K562 (cell line): ENCODE measurements around the gene MET. TPM values are rescaled to one million over a fixed set of nuclear protein-coding genes. Genes with fewer than 3 reads are reported as not detected.

Experiments used
- ATAC-seq: fragments of 200-7000 bp; cut with Tn5 transposase; 3 replicates; pipeline ENCODE4 v1.9.1; 2020; ENCODE audit warnings: moderate library complexity
- BruUV-seq: library from RNA; stranded (reverse); fragments of 400-500 nt; replicated peaks from 2 replicates; lab custom pipeline; 2021; lab: Mats Ljungman, UMichigan
- CTCF ChIA-PET: fragments of 300-600 bp; formaldehyde crosslinking; extraction: SDS; loops from one replicate; lab custom pipeline; 2021; ENCODE audit warnings: low intra/inter-chr PET ratio; lab: Yijun Ruan, JAX
- POLR2A ChIA-PET: fragments of 300-600, 350-650 bp; sonication (Branson Sonifier 250); formaldehyde crosslinking; extraction: SDS; loops from one replicate; lab custom pipeline; 2021; ENCODE audit warnings: antibody characterized with exemption, inconsistent platforms; lab: Yijun Ruan, JAX
- DNase-seq, 4 experiments: peaks; one replicate each; pipeline versions ENCODE4 v3.0.0 to v3.0.0-alpha.2; 2011 to 2018; ENCODE audit warnings: low spot score in 3 of 4, mixed read lengths in 3 of 4; ENCODE audit errors: extremely low read depth in 1 of 4
- FAIRE-seq: peaks from 2 replicates; lab custom pipeline; 2011; peaks lifted over from hg19 to GRCh38; lab: Jason Lieb, UNC
- H2AFZ ChIP-seq: 2 replicates; pipeline ENCODE4 v1.6.0; 2011; ENCODE audit warnings: low read depth, low read length, control low read depth, inconsistent platforms
- H3K27ac ChIP-seq: fragments of 200-600 bp; 3 replicates; pipeline ENCODE4 v1.8.0; 2011; ENCODE audit warnings: low read depth, mild to moderate bottlenecking, control low read depth, inconsistent platforms, low read length, moderate library complexity, mixed read lengths; ENCODE audit errors: extremely low read depth
- H3K27me3 ChIP-seq, 2 experiments: fragments of 300-600 bp in 1 of 2; 2 replicates in 1 of 2; 3 replicates in 1 of 2; pipeline versions ENCODE4 v1.6.0 to v1.8.0; 2011; ENCODE audit warnings: inconsistent platforms in 2 of 2, low read length in 2 of 2, mild to moderate bottlenecking in 1 of 2, mixed read lengths in 1 of 2, moderate library complexity in 1 of 2; ENCODE audit not compliant: control insufficient read depth in 2 of 2, insufficient read depth in 2 of 2
- H3K36me3 ChIP-seq: fragments of 300-600 bp; 3 replicates; pipeline ENCODE4 v1.8.0; 2011; ENCODE audit warnings: mild to moderate bottlenecking, low read length, inconsistent platforms; ENCODE audit not compliant: control insufficient read depth, insufficient read depth
- H3K4me1 ChIP-seq, 2 experiments: fragments of 200-600 bp in 1 of 2; replicated peaks in 1 of 2; 2 replicates in 1 of 2; 3 replicates in 1 of 2; pipeline versions ENCODE4 v1.5.1 to v1.8.0; 2011; ENCODE audit warnings: inconsistent platforms in 2 of 2, low read length in 2 of 2, mild to moderate bottlenecking in 1 of 2, mixed read lengths in 1 of 2, moderate library complexity in 1 of 2; ENCODE audit not compliant: control insufficient read depth in 2 of 2, insufficient read depth in 2 of 2
- H3K4me2 ChIP-seq: 2 replicates; pipeline ENCODE4 v1.6.1; 2011; ENCODE audit warnings: low read length, control low read depth, inconsistent platforms, mixed read lengths; ENCODE audit not compliant: insufficient read depth
- H3K4me3 ChIP-seq: fragments of 200-600 bp; sonication (generic), shearing (Covaris generic); 2 replicates; pipeline ENCODE4 v1.5.1; 2016; ENCODE audit warnings: control low read depth, inconsistent platforms
- H3K79me2 ChIP-seq: fragments of 200-600 bp; 3 replicates; pipeline ENCODE4 v1.8.0; 2011; ENCODE audit warnings: low read length, inconsistent platforms; ENCODE audit not compliant: control insufficient read depth, insufficient read depth
- H3K9ac ChIP-seq, 2 experiments: 2 replicates each; pipeline versions ENCODE4 v1.6.0 to v1.6.1; 2011; ENCODE audit warnings: low read depth in 2 of 2, low read length in 2 of 2, control low read depth in 1 of 2, inconsistent platforms in 1 of 2, mild to moderate bottlenecking in 1 of 2, mixed read lengths in 1 of 2; ENCODE audit not compliant: insufficient read depth in 1 of 2
- H3K9me1 ChIP-seq: one replicate; pipeline ENCODE4 v1.6.0; 2011; ENCODE audit warnings: inconsistent platforms, mild to moderate bottlenecking, low read length, moderate library complexity; ENCODE audit not compliant: control insufficient read depth, insufficient read depth
- H3K9me3 ChIP-seq: replicated peaks from 2 replicates; pipeline ENCODE4 v1.5.1; 2011; ENCODE audit warnings: low read depth, low read length, inconsistent platforms; ENCODE audit not compliant: control insufficient read depth, insufficient read depth
- H4K20me1 ChIP-seq: replicated peaks from 2 replicates; pipeline ENCODE4 v1.6.1; 2011; ENCODE audit warnings: low read length, inconsistent platforms, mixed read lengths; ENCODE audit not compliant: control insufficient read depth, insufficient read depth
- ATF3 ChIP-seq, 2 experiments: fragments of 450-650 bp in 1 of 2; sonication (generic) in 1 of 2; formaldehyde crosslinking in 1 of 2; IDR thresholded peaks in 1 of 2; conservative IDR thresholded peaks in 1 of 2; 2 replicates each; pipeline versions ENCODE4 v1.6.1 to v1.8.1; 2016 to 2023; ENCODE audit warnings: mild to moderate bottlenecking in 2 of 2, moderate library complexity in 2 of 2, inconsistent platforms in 1 of 2, missing genetic modification reagents in 1 of 2
- CEBPB ChIP-seq: fragments of 450-650 bp; IDR thresholded peaks from 2 replicates; pipeline ENCODE4 v1.6.1; 2016; ENCODE audit warnings: missing genetic modification characterization, missing compliant biosample characterization
- CEBPG ChIP-seq, 3 experiments: fragments of 200-800 bp in 1 of 3; sonication (Bioruptor generic) in 1 of 3; sonication (generic) in 1 of 3; formaldehyde crosslinking in 1 of 3; IDR thresholded peaks in 2 of 3; conservative IDR thresholded peaks in 1 of 3; 2 replicates each; pipeline versions ENCODE4 v1.6.1 to v1.8.0; 2016 to 2022; ENCODE audit warnings: missing compliant biosample characterization in 2 of 3, missing genetic modification characterization in 2 of 3, mild to moderate bottlenecking in 1 of 3, missing genetic modification reagents in 1 of 3
- KHSRP ChIP-seq: fragments of 450-650 bp; IDR thresholded peaks from 2 replicates; pipeline ENCODE4 v1.6.1; 2017
- MGA ChIP-seq: fragments of 450-650 bp; IDR thresholded peaks from 2 replicates; pipeline ENCODE4 v1.6.1; 2016; ENCODE audit warnings: mild to moderate bottlenecking, moderate library complexity
- PCBP1 ChIP-seq: fragments of 200-400 bp; formaldehyde crosslinking; IDR thresholded peaks from 2 replicates; pipeline ENCODE4 v1.6.1; 2018; ENCODE audit warnings: mild to moderate bottlenecking, low read depth, low read length; ENCODE audit not compliant: poor library complexity, severe bottlenecking
- WGBS: fragments of 100-300 bp; shearing (Covaris generic); methylation state at CpG from one replicate; pipeline ENCODE4 v1.1.6; 2016; ENCODE audit warnings: low coverage, mixed read lengths; ENCODE audit not compliant: insufficient coverage; ENCODE audit errors: missing lambda C conversion rate; 5-methylcytosine and 5-hydroxymethylcytosine counted together
- in situ Hi-C: fragments of 300-500 bp; cut with MboI; formaldehyde crosslinking; loops from 4 replicates; pipeline ENCODE4 v1.15.0; 2018; ENCODE audit warnings: inconsistent platforms, mixed read lengths
- intact Hi-C: fragments of 100-400 bp; cut with micrococcal nuclease; formaldehyde crosslinking; loops from 2 replicates; pipeline ENCODE4 v1.14.2; 2022
- polyA plus RNA-seq, 8 experiments: library from polyadenylated mRNA; depleted of rRNA in 4 of 8; stranded (reverse) in 5 of 8; unstranded in 3 of 8; fragments of >200 nt; fragmentation: Nextera tagmentation in 2 of 8; fragmentation: Illumina TruSeq in 1 of 8; extraction: Ambion mirVana in 2 of 8; extraction: Trizol in 1 of 8; gene quantifications; 2 replicates each; pipeline versions ENCODE4 v1.2.1 to v1.2.3, GENCODE V29; 2011 to 2014; ENCODE audit warnings: inconsistent platforms in 1 of 8, missing spikeins in 1 of 8
- total RNA-seq, 7 experiments: library from RNA; depleted of rRNA in 6 of 7; stranded (reverse); fragments of >200 nt in 6 of 7; fragmentation: Illumina TruSeq in 2 of 7; extraction: Trizol in 2 of 7; gene quantifications; 2 replicates each; pipeline versions ENCODE4 v1.2.1 to v1.2.3, GENCODE V29; 2011 to 2021; ENCODE audit warnings: low replicate concordance in 1 of 7

MET gene
- total and polyA plus RNA-seq, 9 of the 15 experiments (the other 6 are each of a cell fraction or from before 2014, with no cell fraction given): 0.84 to 2.4 (median 1.1) TPM

- no TSS peak for BruUV-seq
- ATAC-seq: no peak
Observed at GRCh38 chr7:116678780-116679179, 6.8 kb downstream of the MET start.

More at GRCh38 chr7:116678780-116679179, 6.8 kb downstream of the MET start:
- FAIRE-seq (no peak), DNase-seq (no peak)
- Histone ChIP-seq H2AFZ (no peak overlapping the region), H3K27ac (no peak overlapping the region), H3K4me2 (no peak overlapping the region), H3K27me3 (peaks cover 3 to 4% of the 10 kb centered on the region in 2 experiments; a peak in 2 of 5 replicates), H3K4me1 (no peaks in the 10 kb centered on the region), H3K9me3 (no peaks in the 10 kb centered on the region), H3K9me1 (no peaks in the 10 kb centered on the region), H3K79me2 (no peaks in the 10 kb centered on the region), H3K36me3 (no peaks in the 10 kb centered on the region), H4K20me1 (no peaks in the 10 kb centered on the region), H3K9ac (no peak overlapping the region), H3K4me3 (no peak overlapping the region)
- intact Hi-C loops (no loop called here), in situ Hi-C loops (no loop called here)
- TF ChIP-seq KHSRP (no peak), PCBP1 (no peak), MGA (no peak), ATF3 (IDR thresholded peaks at IDR 0.05) (0 out of 2 replicates have a peak, but pooled peaks have one; percentile 17), ATF3 (CRISPR knock-in tag; conservative IDR thresholded peaks at IDR 0.05) (no peak), CEBPB (tag) (peak; percentile 49), CEBPG (CRISPR knock-in tag; IDR thresholded peaks at IDR 0.05) (no peak), CEBPG (tag; conservative IDR thresholded peaks at IDR 0.05 in 1 of 2, IDR thresholded peaks at IDR 0.05 in 1 of 2) (peak; percentile 58 to 65; a peak in 3 of 4 replicates)
- CTCF ChIA-PET: no interaction called here
- 0% methylated on average over 1 of the region's 1 CpG for WGBS
- POLR2A ChIA-PET: no interaction called here
